ENCODE measurements around the gene DCAF5.
A peak's percentile ranks its signal among the peaks of the same experiment; 100 is the strongest.
"Not testable (repeated sequence)": the region's sequence is repeated elsewhere in the genome, so short reads cannot be mapped to it uniquely, and the experiment has no call there.

The DCAF5 gene

DNA sequence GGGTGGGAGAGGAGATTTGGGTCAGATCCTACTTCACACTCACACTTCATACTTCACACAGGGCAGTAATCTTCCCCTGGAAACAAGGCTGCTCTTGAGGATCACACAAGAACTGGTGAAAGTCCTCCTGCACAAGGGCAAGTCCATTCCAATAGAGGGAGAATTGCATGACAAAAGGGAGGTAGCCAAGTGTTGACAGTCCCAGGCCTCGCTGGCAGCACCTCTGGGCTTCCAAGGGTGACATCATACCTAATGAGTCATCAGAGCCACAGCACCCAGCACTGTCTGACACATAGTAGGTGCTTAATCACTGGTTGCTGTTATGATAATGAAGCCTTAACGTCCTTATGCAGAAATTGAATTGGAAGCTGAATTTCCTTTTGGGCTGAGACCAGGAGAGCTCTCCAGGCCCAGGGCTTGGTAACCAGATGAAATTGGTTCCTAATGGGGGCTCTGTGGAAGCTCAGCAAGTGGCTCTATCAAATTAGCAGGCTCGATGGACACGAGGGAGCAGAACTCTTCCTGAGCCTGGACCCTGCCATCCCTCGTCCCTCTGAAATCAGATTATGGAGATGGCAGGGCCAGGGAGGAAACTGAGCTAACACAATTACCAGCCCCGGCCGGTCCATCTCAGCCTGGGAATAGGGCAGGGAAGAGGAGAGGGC is 115.0 kb downstream of the DCAF5 start:
- Histone ChIP-seq H3K36me3 (replicated peaks) (no peaks in the 10 kb centered on the region), H3K27ac (peak overlapping the region; percentile 92), H3K27me3 (replicated peaks) (no peaks in the 10 kb centered on the region), H3K4me3 (ENCODE audit: low read depth, low read length) (no peak overlapping the region)
- in situ Hi-C loops (cut with HindIII; ENCODE audit: low pct_ligation_motif_present, low sequenced_read_pairs) = no loop called here
- no peak for DNase-seq
- TF ChIP-seq, protein P1, sequence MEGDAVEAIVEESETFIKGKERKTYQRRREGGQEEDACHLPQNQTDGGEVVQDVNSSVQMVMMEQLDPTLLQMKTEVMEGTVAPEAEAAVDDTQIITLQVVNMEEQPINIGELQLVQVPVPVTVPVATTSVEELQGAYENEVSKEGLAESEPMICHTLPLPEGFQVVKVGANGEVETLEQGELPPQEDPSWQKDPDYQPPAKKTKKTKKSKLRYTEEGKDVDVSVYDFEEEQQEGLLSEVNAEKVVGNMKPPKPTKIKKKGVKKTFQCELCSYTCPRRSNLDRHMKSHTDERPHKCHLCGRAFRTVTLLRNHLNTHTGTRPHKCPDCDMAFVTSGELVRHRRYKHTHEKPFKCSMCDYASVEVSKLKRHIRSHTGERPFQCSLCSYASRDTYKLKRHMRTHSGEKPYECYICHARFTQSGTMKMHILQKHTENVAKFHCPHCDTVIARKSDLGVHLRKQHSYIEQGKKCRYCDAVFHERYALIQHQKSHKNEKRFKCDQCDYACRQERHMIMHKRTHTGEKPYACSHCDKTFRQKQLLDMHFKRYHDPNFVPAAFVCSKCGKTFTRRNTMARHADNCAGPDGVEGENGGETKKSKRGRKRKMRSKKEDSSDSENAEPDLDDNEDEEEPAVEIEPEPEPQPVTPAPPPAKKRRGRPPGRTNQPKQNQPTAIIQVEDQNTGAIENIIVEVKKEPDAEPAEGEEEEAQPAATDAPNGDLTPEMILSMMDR (IDR thresholded peaks at IDR 0.05; ENCODE audit: low read depth, low read length, missing control alignments) = no peak

DNA sequence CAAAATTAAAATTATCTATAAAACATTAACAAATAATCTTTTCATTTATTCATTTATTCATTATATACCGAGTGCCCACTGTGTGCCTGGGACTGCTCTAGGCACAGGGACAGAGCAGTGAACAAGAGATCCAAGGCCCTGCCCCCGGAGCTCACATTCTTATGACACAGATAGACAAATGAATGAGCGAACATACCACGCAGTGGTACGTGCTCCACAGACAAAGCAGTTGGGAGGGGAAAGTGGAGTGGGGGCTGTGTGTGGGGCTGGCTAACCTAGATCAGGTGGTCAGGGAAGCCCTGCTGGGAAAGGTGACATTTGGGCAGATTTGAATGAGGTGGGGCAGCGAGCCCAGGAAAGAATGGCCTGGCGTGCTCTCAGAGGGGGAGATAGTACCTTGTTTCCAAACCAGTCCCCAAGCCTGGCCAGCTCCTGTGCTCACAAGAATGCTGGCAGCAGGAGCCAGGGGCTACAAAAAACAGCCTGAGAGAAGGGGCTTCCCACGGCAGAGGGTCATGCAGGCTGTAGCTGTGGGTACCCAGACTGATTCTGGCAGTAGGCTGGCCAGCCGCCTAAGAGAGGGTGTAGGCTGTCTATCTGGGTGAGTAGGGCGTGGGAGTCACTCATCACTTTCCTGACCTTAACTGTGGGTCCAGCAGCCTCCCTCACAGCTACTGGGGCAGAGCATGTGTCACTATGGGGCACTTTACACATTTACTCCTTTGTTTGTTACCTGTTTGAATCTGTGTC is 116.0 kb downstream of the DCAF5 start:
- TF ChIP-seq, protein P1 (IDR thresholded peaks at IDR 0.05; ENCODE audit: low read depth, low read length, missing control alignments) = no peak
- Histone ChIP-seq H3K27me3 (replicated peaks) (no peaks in the 10 kb centered on the region), H3K27ac (peak overlapping the region; percentile 10), H3K4me3 (ENCODE audit: low read depth, low read length) (no peak overlapping the region), H3K36me3 (replicated peaks) (no peaks in the 10 kb centered on the region)
- DNase-seq = no peak
- in situ Hi-C loops (cut with HindIII; ENCODE audit: low pct_ligation_motif_present, low sequenced_read_pairs) = no loop called here

DNA sequence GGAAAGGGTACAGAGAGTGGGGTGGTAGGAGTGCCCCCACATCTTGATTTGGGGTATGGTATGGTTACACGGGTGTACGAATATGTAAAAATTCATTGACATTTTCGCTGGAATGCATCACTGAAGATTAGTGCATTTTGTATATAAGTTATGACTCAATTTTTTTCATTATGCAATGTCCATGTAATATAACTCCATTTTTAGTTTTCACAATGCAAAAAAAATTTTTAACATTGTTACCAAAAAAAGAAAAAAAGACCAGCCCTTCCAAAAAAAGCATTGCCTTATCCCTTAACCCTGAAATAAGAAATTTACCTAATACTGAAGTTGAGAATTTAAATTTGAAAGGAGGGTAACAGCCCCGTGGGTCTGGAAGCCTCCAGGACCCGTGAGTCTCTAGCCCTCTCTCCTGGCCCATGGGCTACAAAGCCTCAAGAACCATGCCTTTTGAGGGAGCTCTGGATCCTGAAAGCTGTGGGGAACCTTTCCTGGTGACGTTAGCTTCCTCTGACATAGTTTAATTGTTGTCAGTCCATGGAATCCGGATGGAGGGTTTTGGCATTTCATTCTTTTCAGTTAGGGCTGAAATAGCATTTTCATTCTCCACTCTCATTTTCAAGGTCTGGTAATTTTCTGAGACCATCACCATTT is 118.2 kb downstream of the DCAF5 start:
- TF ChIP-seq, protein P1 (IDR thresholded peaks at IDR 0.05; ENCODE audit: low read depth, low read length, missing control alignments) = peak; percentile 40
- in situ Hi-C loops (cut with HindIII; ENCODE audit: low pct_ligation_motif_present, low sequenced_read_pairs) = no loop called here

DNA sequence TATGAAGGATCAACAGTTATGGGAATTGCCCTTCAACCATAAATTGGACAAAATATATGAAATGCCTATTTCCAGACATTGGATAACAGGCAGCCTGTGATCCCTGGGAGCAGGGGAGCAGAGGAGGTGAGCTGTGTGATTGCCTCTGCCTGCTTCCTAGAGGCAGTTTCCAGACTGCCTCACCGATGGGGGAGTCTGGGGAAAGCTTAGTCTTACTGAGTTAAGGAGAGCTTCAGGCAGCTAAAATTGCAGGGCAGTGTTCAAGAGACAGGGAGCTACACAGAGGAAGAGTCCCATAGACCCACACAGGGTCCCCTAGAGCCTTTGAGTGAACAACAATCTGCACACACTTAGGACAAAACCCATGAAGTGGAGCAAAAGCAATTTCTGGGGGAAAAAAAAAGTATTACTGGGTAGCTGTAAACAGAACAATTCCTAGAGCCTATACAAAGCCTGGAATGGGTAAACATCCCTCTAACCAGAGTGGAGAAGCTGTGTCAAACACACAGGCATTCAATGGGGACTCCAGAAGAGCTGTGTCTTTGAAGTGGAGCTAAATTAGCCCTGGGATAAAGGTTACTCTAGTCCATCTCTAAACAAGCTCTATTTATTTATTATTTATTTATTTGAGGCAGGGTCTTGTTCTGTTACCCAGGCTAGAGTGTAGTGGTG is 125.5 kb downstream of the DCAF5 start:
- no peak for DNase-seq
- TF ChIP-seq, protein P1 (IDR thresholded peaks at IDR 0.05; ENCODE audit: low read depth, low read length, missing control alignments) = no peak
- in situ Hi-C loops (cut with HindIII; ENCODE audit: low pct_ligation_motif_present, low sequenced_read_pairs) = no loop called here

More for the DNA sequence above, 118.2 kb downstream of the DCAF5 start:
- peak; percentile 65 for DNase-seq
- H3K27ac ChIP-seq = peak overlapping the region; percentile 59
- H3K27me3 ChIP-seq (replicated peaks) = no peaks in the 10 kb centered on the region
- H3K4me3 ChIP-seq (ENCODE audit: low read depth, low read length) = no peak overlapping the region
- no peaks in the 10 kb centered on the region for H3K36me3 ChIP-seq (replicated peaks)

DNA sequence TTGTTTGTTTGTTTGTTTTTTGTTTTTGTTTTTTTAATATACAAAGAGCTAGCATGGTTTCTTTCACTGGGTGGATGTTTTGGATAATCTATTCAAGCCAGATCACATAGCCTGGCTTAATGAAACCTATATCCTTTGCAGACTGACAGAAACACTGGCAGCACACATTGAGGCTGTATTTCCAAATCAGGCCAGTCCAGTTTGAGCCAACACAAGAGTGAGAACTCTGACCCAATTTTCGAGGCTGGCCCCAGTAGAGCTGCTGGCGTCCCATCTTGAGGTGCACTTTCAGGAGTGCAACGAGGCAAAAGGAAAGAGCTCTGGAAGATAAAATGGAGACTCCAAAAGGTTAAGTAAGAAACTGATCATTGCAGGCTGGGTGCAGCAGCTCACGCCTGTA is 129.9 kb downstream of the DCAF5 start:
- H3K4me3 ChIP-seq (ENCODE audit: low read depth, low read length) = no peak overlapping the region
- no peaks in the 10 kb centered on the region for H3K27me3 ChIP-seq (replicated peaks)
- in situ Hi-C loops (cut with HindIII; ENCODE audit: low pct_ligation_motif_present, low sequenced_read_pairs) = no loop called here
- no peaks in the 10 kb centered on the region for H3K36me3 ChIP-seq (replicated peaks)
- H3K27ac ChIP-seq = no peak overlapping the region
- DNase-seq = no peak
- TF ChIP-seq, protein P1 (IDR thresholded peaks at IDR 0.05; ENCODE audit: low read depth, low read length, missing control alignments) = no peak

More for the DNA sequence above, 125.5 kb downstream of the DCAF5 start:
- Histone ChIP-seq H3K36me3 (replicated peaks) (no peaks in the 10 kb centered on the region), H3K27ac (no peak overlapping the region), H3K4me3 (ENCODE audit: low read depth, low read length) (no peak overlapping the region), H3K27me3 (replicated peaks) (no peaks in the 10 kb centered on the region)

DNA sequence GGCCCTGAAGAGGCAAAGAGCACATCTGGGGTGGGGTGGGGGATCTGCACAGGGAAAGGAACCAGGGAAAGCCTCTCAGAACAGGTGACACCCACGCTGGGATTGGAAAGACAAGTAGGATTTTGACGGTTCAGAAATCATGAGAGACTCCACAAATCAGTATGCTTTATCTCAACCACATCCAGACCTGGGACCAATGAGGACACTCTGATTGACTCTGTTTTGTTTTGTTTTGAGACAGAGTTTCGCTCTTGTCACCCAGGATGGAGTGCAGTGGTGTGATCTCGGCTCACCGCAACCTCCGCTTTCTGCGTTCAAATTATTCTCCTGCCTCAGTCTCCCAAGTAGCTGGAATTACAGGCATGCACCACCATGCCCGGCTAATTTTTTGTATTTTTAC is 130.8 kb downstream of the DCAF5 start:
- H3K27ac ChIP-seq; DNase-seq; H3K36me3 ChIP-seq (replicated peaks); H3K27me3 ChIP-seq (replicated peaks); in situ Hi-C loops (cut with HindIII; ENCODE audit: low pct_ligation_motif_present, low sequenced_read_pairs); H3K4me3 ChIP-seq (ENCODE audit: low read depth, low read length): not testable (repeated sequence)

All from brain microvascular endothelial cell (primary cell).